Endothelial cell of umbilical vein (primary cell): ENCODE measurements around the gene DNMT3B. TPM values are rescaled to one million over a fixed set of nuclear protein-coding genes. Genes with fewer than 3 reads are reported as not detected.

Experiments used
- BruUV-seq: library from RNA; stranded (reverse); fragments of 400-500 nt; replicated peaks from 2 replicates; lab custom pipeline; 2021; lab: Mats Ljungman, UMichigan
- CTCF ChIA-PET: fragments of 300-600, 350-600 bp; sonication (Branson Sonifier 250); formaldehyde crosslinking; loops from one replicate; lab custom pipeline; 2021; ENCODE audit warnings: antibody characterized with exemption, inconsistent platforms; lab: Charles Lee
- POLR2A ChIA-PET: fragments of 300-600, 350-600 bp; sonication (Branson Sonifier 250); formaldehyde crosslinking; loops from one replicate; lab custom pipeline; 2021; ENCODE audit warnings: antibody characterized with exemption, inconsistent platforms; lab: Charles Lee
- DNase-seq: peaks from one replicate; pipeline ENCODE4 v3.0.0-alpha.2; 2011; ENCODE audit warnings: low read depth, low spot score
- FAIRE-seq: peaks from 2 replicates; lab custom pipeline; 2011; peaks lifted over from hg19 to GRCh38; lab: Jason Lieb, UNC
- H2AFZ ChIP-seq: 2 replicates; pipeline ENCODE4 v1.6.0; 2012; ENCODE audit warnings: low read depth, low read length, control low read depth, inconsistent platforms
- H3K27ac ChIP-seq: 2 replicates; pipeline ENCODE4 v1.5.1; 2011; ENCODE audit warnings: low read depth, mild to moderate bottlenecking, control low read depth, low read length, moderate library complexity; ENCODE audit not compliant: insufficient read depth
- H3K27me3 ChIP-seq, 2 experiments: 2 replicates each; pipeline versions ENCODE4 v1.6.0 to v1.6.1; 2011; ENCODE audit warnings: low read length in 2 of 2, mixed read lengths in 1 of 2; ENCODE audit not compliant: control insufficient read depth in 2 of 2, insufficient read depth in 2 of 2
- H3K36me3 ChIP-seq, 2 experiments: 2 replicates in 1 of 2; 3 replicates in 1 of 2; pipeline ENCODE4 v1.5.1; 2011; ENCODE audit warnings: low read length in 2 of 2, mild to moderate bottlenecking in 1 of 2, moderate library complexity in 1 of 2; ENCODE audit not compliant: control insufficient read depth in 2 of 2, insufficient read depth in 2 of 2; ENCODE audit errors: extremely low read depth in 1 of 2
- H3K4me1 ChIP-seq: 3 replicates; pipeline ENCODE4 v1.5.1; 2011; ENCODE audit warnings: mild to moderate bottlenecking, low read length; ENCODE audit not compliant: control insufficient read depth, insufficient read depth; ENCODE audit errors: extremely low read depth
- H3K4me2 ChIP-seq: 2 replicates; pipeline ENCODE4 v1.6.1; 2011; ENCODE audit warnings: low read length, control low read depth, mixed read lengths; ENCODE audit not compliant: insufficient read depth
- H3K4me3 ChIP-seq, 3 experiments: fragments of 200-600 bp in 1 of 3; sonication (generic), shearing (Covaris generic) in 1 of 3; replicated peaks in 1 of 3; 2 replicates each; pipeline ENCODE4 v1.5.1; 2011 to 2016; ENCODE audit warnings: control low read depth in 3 of 3, low read length in 3 of 3, mild to moderate bottlenecking in 2 of 3, inconsistent platforms in 1 of 3, low read depth in 1 of 3, moderate library complexity in 1 of 3; ENCODE audit not compliant: insufficient read depth in 1 of 3
- H3K79me2 ChIP-seq: 2 replicates; pipeline ENCODE4 v1.6.0; 2012; ENCODE audit warnings: low read length, inconsistent platforms; ENCODE audit not compliant: control insufficient read depth, insufficient read depth
- H3K9ac ChIP-seq: replicated peaks from 2 replicates; pipeline ENCODE3; 2011; ENCODE audit warnings: low read length, control low read depth; ENCODE audit not compliant: insufficient read depth; ENCODE audit errors: extremely low read depth
- H3K9me1 ChIP-seq: replicated peaks from 3 replicates; pipeline ENCODE4 v1.6.0; 2011; ENCODE audit warnings: mild to moderate bottlenecking, low read length; ENCODE audit not compliant: control insufficient read depth, insufficient read depth; ENCODE audit errors: extremely low read depth
- H3K9me3 ChIP-seq: replicated peaks from 2 replicates; pipeline ENCODE4 v1.5.1; 2012; ENCODE audit warnings: low read length, inconsistent platforms; ENCODE audit not compliant: control insufficient read depth, insufficient read depth
- H4K20me1 ChIP-seq: replicated peaks from 2 replicates; pipeline ENCODE3; 2011; ENCODE audit warnings: mild to moderate bottlenecking, low read length; ENCODE audit not compliant: control insufficient read depth, insufficient read depth; ENCODE audit errors: extremely low read depth
- EZH2 ChIP-seq: IDR thresholded peaks from 2 replicates; pipeline ENCODE4 v1.6.1; 2012; ENCODE audit warnings: borderline replicate concordance, low read depth, mild to moderate bottlenecking, moderate library complexity, low read length, inconsistent platforms; ENCODE audit not compliant: severe bottlenecking
- GATA2 ChIP-seq: IDR thresholded peaks from 2 replicates; pipeline ENCODE4 v1.7.0; 2011; ENCODE audit warnings: low read depth, mild to moderate bottlenecking, moderate library complexity, mixed read lengths, low read length; ENCODE audit not compliant: insufficient read length, insufficient read depth
- JUN ChIP-seq: IDR thresholded peaks from 2 replicates; pipeline ENCODE4 v1.6.1; 2011; ENCODE audit warnings: borderline replicate concordance, low read depth; ENCODE audit not compliant: insufficient read length, insufficient read depth
- POLR2A ChIP-seq: IDR thresholded peaks from 2 replicates; pipeline ENCODE4 v1.6.1; 2012; ENCODE audit warnings: low read depth, mild to moderate bottlenecking, control low read depth, low read length
- POLR2AphosphoS5 ChIP-seq: IDR thresholded peaks from 2 replicates; pipeline ENCODE4 v1.6.1; 2012; ENCODE audit warnings: low read depth, mild to moderate bottlenecking, control low read depth, low read length, moderate library complexity; ENCODE audit not compliant: insufficient read depth
- dilution Hi-C: fragments of 300-500 bp; cut with MboI; formaldehyde crosslinking; loops from one replicate; pipeline ENCODE4 v1.15.0; 2019; ENCODE audit warnings: low sequenced_read_pairs; ENCODE audit not compliant: extremely low pct_ligation_motif_present
- intact Hi-C: fragments of 100-400 bp; cut with micrococcal nuclease; formaldehyde crosslinking; loops from one replicate; pipeline ENCODE4 v1.10.0; 2022
- polyA plus RNA-seq, 4 experiments: library from polyadenylated mRNA; depleted of rRNA in 3 of 4; stranded (reverse) in 3 of 4; unstranded in 1 of 4; fragments of >200 nt; gene quantifications; 2 replicates each; pipeline versions ENCODE4 v1.2.1 to v1.2.3, GENCODE V29; 2011 to 2012; ENCODE audit warnings: missing spikeins in 1 of 4
- total RNA-seq: library from RNA; stranded (reverse); gene quantifications from 2 replicates; pipeline ENCODE4 v1.2.3, GENCODE V29; 2021
- TF ChIP-seq, protein P1 (sequence below), 2 donors: IDR thresholded peaks; 1 replicate in 1 of 2; 2 replicates in 1 of 2; pipeline ENCODE4 v1.5.1; 2011; ENCODE audit warnings: low read length in 2 of 2, mild to moderate bottlenecking in 2 of 2, moderate library complexity in 2 of 2, control low read depth in 1 of 2, inconsistent platforms in 1 of 2, low read depth in 1 of 2; ENCODE audit not compliant: insufficient read depth in 1 of 2; ENCODE audit errors: extremely low read depth in 1 of 2
- TF ChIP-seq, protein P2 (sequence below): IDR thresholded peaks from 2 replicates; pipeline ENCODE4 v1.6.1; 2011; ENCODE audit not compliant: insufficient read depth, insufficient read length

The DNMT3B gene
- total and polyA plus RNA-seq, 2 donors (not counting 3 experiments of a cell fraction or from before 2014, with no cell fraction given) = 3.6 to 6.8 TPM

DNA sequence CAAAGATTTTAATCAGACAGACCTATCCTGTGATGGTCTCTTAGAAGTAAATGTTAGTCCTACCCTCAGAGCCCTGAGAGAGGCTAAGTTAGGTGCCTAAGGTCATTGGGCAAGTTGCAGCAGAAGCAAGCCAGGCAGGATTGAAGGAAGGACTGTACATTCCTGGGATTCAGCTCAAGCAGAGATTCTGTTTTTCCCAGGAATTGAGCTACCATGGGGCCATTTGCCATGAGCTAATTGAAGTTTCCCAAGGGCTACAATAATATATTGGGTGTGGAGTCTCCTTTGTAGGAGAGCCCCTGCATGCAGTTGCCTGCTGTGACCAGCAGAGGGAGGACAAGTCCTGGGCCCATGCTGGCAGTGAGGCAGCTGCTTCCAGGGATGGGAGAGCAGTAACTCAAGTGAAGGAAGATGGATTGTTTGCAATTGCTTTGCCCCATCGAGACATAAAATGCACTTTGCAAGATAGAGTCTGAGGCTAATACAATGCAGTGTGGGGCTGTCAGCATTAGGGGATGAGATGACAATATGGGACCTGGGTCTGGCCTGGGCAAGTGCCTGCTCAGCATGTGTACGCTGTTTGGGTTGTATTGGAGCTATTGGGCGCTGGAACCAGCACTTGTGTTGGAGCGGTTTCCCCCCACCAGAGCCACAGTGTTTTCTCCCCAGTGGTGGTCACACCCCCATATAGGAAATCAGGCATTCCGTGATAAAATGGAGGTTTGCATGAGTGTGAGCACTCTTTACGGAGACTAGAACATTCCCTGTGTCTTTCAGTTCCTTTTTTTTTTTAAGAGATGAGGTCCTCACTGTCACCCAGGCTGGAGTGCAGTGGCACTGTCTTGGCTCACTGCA, 27.9 kb downstream of the DNMT3B start:
- H3K9ac ChIP-seq = no peak overlapping the region
- no peak overlapping the region for H3K4me2 ChIP-seq
- H3K27me3 ChIP-seq = no peaks in the 10 kb centered on the region
- peak; percentile 83 for FAIRE-seq
- TF ChIP-seq POLR2A (no peak), POLR2AphosphoS5 (no peak), JUN (no peak), EZH2 (no peak), GATA2 (no peak)
- TF ChIP-seq, protein P1, sequence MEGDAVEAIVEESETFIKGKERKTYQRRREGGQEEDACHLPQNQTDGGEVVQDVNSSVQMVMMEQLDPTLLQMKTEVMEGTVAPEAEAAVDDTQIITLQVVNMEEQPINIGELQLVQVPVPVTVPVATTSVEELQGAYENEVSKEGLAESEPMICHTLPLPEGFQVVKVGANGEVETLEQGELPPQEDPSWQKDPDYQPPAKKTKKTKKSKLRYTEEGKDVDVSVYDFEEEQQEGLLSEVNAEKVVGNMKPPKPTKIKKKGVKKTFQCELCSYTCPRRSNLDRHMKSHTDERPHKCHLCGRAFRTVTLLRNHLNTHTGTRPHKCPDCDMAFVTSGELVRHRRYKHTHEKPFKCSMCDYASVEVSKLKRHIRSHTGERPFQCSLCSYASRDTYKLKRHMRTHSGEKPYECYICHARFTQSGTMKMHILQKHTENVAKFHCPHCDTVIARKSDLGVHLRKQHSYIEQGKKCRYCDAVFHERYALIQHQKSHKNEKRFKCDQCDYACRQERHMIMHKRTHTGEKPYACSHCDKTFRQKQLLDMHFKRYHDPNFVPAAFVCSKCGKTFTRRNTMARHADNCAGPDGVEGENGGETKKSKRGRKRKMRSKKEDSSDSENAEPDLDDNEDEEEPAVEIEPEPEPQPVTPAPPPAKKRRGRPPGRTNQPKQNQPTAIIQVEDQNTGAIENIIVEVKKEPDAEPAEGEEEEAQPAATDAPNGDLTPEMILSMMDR (IDR thresholded peaks at IDR 0.05; ENCODE audit: extremely low read depth in 1 of 2, insufficient read depth in 1 of 2, low read depth in 1 of 2, low read length in 2 of 2) = peak; percentile 97 to 99
- TF ChIP-seq, protein P2, sequence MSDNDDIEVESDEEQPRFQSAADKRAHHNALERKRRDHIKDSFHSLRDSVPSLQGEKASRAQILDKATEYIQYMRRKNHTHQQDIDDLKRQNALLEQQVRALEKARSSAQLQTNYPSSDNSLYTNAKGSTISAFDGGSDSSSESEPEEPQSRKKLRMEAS = no peak
- POLR2A ChIA-PET = interaction anchor here (0.6 kb wide), 1 partner anchor 29 kb away, joined by 6 read pairs; the partner anchor contains the start of gene MAPRE1
- H3K79me2 ChIP-seq = no peaks in the 10 kb centered on the region
- no peaks in the 10 kb centered on the region for H3K9me1 ChIP-seq
- no peak overlapping the region for H3K4me3 ChIP-seq
- intact Hi-C loops = loop anchor here (1.0 to 5.0 kb wide), 5 partner anchors 29 to 509 kb away; partner anchors contain the start of genes BPIFB2 and MAPRE1
- BruUV-seq = no TSS peak
- DNase-seq = peak; percentile 64
- CTCF ChIA-PET = interaction anchor here (0.6 to 1.6 kb wide), 26 partner anchors 8 to 306 kb away, joined by 3 to 33 read pairs (median 5); partner anchors contain the start of genes C20orf203, DNMT3B and MAPRE1
- no peak overlapping the region for H2AFZ ChIP-seq
- no peaks in the 10 kb centered on the region for H3K9me3 ChIP-seq
- H4K20me1 ChIP-seq = no peaks in the 10 kb centered on the region
- H3K36me3 ChIP-seq = peaks cover 0 to 2% of the 10 kb centered on the region in 2 experiments
- dilution Hi-C loops = no loop called here
- H3K4me1 ChIP-seq = peaks cover 10% of the 10 kb centered on the region
- no peak overlapping the region for H3K27ac ChIP-seq
